WTC11 (cell line): ENCODE data around the gene GPR176. TPM values are rescaled to one million over a fixed set of nuclear protein-coding genes. Genes with fewer than 3 reads are reported as not detected.
A peak's percentile ranks its signal among the peaks of the same experiment; 100 is the strongest.

Experiments used
- ATAC-seq: fragments of 200-7000 bp; cut with Tn5 transposase; 2 replicates; pipeline ENCODE4 v1.10.0; 2021; ENCODE audit warnings: mild to moderate bottlenecking, moderate library complexity
- CTCF ChIA-PET: fragments of 300-600 bp; sonication (Branson Sonifier 250); formaldehyde crosslinking; loops from one replicate; lab custom pipeline; 2021; ENCODE audit warnings: antibody characterized with exemption; lab: Charles Lee
- POLR2A ChIA-PET: fragments of 350-600 bp; sonication (Branson Sonifier 250); formaldehyde crosslinking; loops from one replicate; lab custom pipeline; 2021; ENCODE audit warnings: antibody characterized with exemption; lab: Charles Lee
- DNase-seq: peaks from one replicate; pipeline ENCODE4 v3.0.0; 2021; ENCODE audit warnings: low spot score
- H3K27ac Mint-ChIP-seq: 2 replicates; pipeline ENCODE4 v1.8.0; 2021; ENCODE audit warnings: mixed read lengths
- H3K27me3 Mint-ChIP-seq: 2 replicates; pipeline ENCODE4 v1.8.0; 2021; ENCODE audit warnings: low read depth, mild to moderate bottlenecking, moderate library complexity, mixed read lengths
- H3K36me3 Mint-ChIP-seq: 2 replicates; pipeline ENCODE4 v1.8.0; 2021; ENCODE audit warnings: mixed read lengths
- H3K4me1 Mint-ChIP-seq: 2 replicates; pipeline ENCODE4 v1.8.0; 2022; ENCODE audit warnings: mixed read lengths
- H3K4me3 Mint-ChIP-seq: 2 replicates; pipeline ENCODE4 v1.8.0; 2021; ENCODE audit warnings: mild to moderate bottlenecking, moderate library complexity, mixed read lengths
- H3K9me3 Mint-ChIP-seq: 2 replicates; pipeline ENCODE4 v1.8.0; 2021; ENCODE audit warnings: mixed read lengths
- E2F5 ChIP-seq: sonication (generic); formaldehyde crosslinking; IDR thresholded peaks from 2 replicates; pipeline ENCODE4 v1.8.1; 2022; ENCODE audit warnings: mild to moderate bottlenecking, moderate library complexity, missing genetic modification reagents
- ERG ChIP-seq: fragments of 250-450 bp; sonication (Bioruptor Pico); IDR thresholded peaks from 2 replicates; pipeline ENCODE4 v1.8.0; 2021; ENCODE audit warnings: mild to moderate bottlenecking
- ESRRA ChIP-seq: sonication (generic); formaldehyde crosslinking; IDR thresholded peaks from 2 replicates; pipeline ENCODE4 v1.8.1; 2022; ENCODE audit warnings: mild to moderate bottlenecking, missing genetic modification reagents, borderline replicate concordance
- FOXJ3 ChIP-seq: sonication (generic); formaldehyde crosslinking; IDR thresholded peaks from 2 replicates; pipeline ENCODE4 v1.9.0; 2021; ENCODE audit warnings: missing genetic modification reagents, mild to moderate bottlenecking, borderline replicate concordance
- FOXP1 ChIP-seq: sonication (generic); formaldehyde crosslinking; IDR thresholded peaks from 2 replicates; pipeline ENCODE4 v1.8.0; 2022; ENCODE audit warnings: missing genetic modification reagents, mild to moderate bottlenecking, moderate library complexity, borderline replicate concordance
- FOXP4 ChIP-seq: sonication (generic); formaldehyde crosslinking; IDR thresholded peaks from 2 replicates; pipeline ENCODE4 v1.8.0; 2022; ENCODE audit warnings: mild to moderate bottlenecking, missing genetic modification reagents
- HMGA2 ChIP-seq: fragments of 250-450 bp; sonication (Bioruptor Pico); IDR thresholded peaks from 2 replicates; pipeline ENCODE4 v1.4.0; 2021; ENCODE audit warnings: mild to moderate bottlenecking, moderate library complexity
- MLX ChIP-seq: sonication (generic); formaldehyde crosslinking; IDR thresholded peaks from 2 replicates; pipeline ENCODE4 v1.8.1; 2023; ENCODE audit warnings: mild to moderate bottlenecking, missing genetic modification reagents, moderate library complexity
- NFE2L1 ChIP-seq: sonication (generic); formaldehyde crosslinking; IDR thresholded peaks from 2 replicates; pipeline ENCODE4 v1.8.1; 2023; ENCODE audit warnings: missing genetic modification reagents
- NR2C2 ChIP-seq: sonication (generic); formaldehyde crosslinking; IDR thresholded peaks from 2 replicates; pipeline ENCODE4 v1.8.0; 2022; ENCODE audit warnings: mild to moderate bottlenecking, missing genetic modification reagents
- RORB ChIP-seq: fragments of 250-450 bp; sonication (Bioruptor Pico); IDR thresholded peaks from 2 replicates; pipeline ENCODE4 v1.9.0; 2021; ENCODE audit warnings: mild to moderate bottlenecking
- SOX15 ChIP-seq: fragments of 250-450 bp; sonication (Bioruptor Pico); IDR thresholded peaks from 2 replicates; pipeline ENCODE4 v1.9.0; 2021; ENCODE audit warnings: mild to moderate bottlenecking
- TCF7 ChIP-seq: sonication (generic); formaldehyde crosslinking; IDR thresholded peaks from 2 replicates; pipeline ENCODE4 v1.8.0; 2022; ENCODE audit warnings: mild to moderate bottlenecking, low read depth, missing genetic modification reagents, moderate library complexity
- TP53 ChIP-seq: sonication (generic); formaldehyde crosslinking; IDR thresholded peaks from 2 replicates; pipeline ENCODE4 v1.8.1; 2023; ENCODE audit warnings: mild to moderate bottlenecking, missing genetic modification reagents
- ZBTB21 ChIP-seq: sonication (generic); formaldehyde crosslinking; IDR thresholded peaks from 2 replicates; pipeline ENCODE4 v1.8.1; 2023; ENCODE audit warnings: mild to moderate bottlenecking, missing genetic modification reagents, borderline replicate concordance
- ZMAT4 ChIP-seq: fragments of 250-450 bp; sonication (Bioruptor Pico); IDR thresholded peaks from 2 replicates; pipeline ENCODE4 v1.9.0; 2021; ENCODE audit warnings: mild to moderate bottlenecking
- ZNF121 ChIP-seq: sonication (generic); formaldehyde crosslinking; IDR thresholded peaks from 2 replicates; pipeline ENCODE4 v1.8.0; 2023; ENCODE audit warnings: missing genetic modification reagents
- ZNF317 ChIP-seq: sonication (generic); formaldehyde crosslinking; IDR thresholded peaks from 2 replicates; pipeline ENCODE4 v1.8.1; 2023; ENCODE audit warnings: low read depth, mild to moderate bottlenecking, moderate library complexity, missing genetic modification reagents, borderline replicate concordance
- ZNF425 ChIP-seq: fragments of 250-450 bp; sonication (Bioruptor Pico); conservative IDR thresholded peaks from 2 replicates; pipeline ENCODE4 v1.9.0; 2021; ENCODE audit warnings: mild to moderate bottlenecking
- ZNF512 ChIP-seq: sonication (generic); formaldehyde crosslinking; IDR thresholded peaks from 2 replicates; pipeline ENCODE4 v1.8.1; 2022; ENCODE audit warnings: missing genetic modification reagents, borderline replicate concordance
- total RNA-seq: library from RNA; stranded (reverse); gene quantifications from 3 replicates; pipeline ENCODE4 v1.2.3, GENCODE V29; 2021
- TF ChIP-seq, protein P1 (sequence below): sonication (generic); formaldehyde crosslinking; IDR thresholded peaks from 2 replicates; pipeline ENCODE4 v1.8.1; 2022; ENCODE audit warnings: low read depth, missing genetic modification reagents, borderline replicate concordance
- TF ChIP-seq, protein P2 (sequence below): sonication (generic); formaldehyde crosslinking; conservative IDR thresholded peaks from 2 replicates; pipeline ENCODE4 v1.8.1; 2022; ENCODE audit warnings: mild to moderate bottlenecking, missing genetic modification reagents

The GPR176 gene
- total RNA-seq, 1 experiment from 2014 or later, result 117 TPM

DNA sequence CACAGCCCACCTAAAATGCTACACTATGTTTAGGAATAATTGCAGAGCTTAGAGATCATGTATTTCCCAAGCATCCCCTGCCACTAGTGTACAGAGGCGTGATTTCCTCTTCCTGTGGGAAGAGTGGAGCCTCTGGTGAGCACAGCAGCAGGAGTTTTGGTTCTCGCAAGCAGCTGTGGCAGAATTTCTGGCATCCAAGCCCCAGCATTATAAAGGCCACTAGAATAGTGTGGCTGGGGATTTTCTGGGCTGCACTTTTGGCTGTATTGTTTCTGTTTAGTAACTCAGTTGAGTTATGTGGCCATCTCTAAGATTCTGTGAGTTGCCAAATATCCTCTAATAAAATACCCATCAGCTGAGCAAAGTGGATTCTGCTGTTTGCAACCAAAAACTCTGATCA lies 64.7 kb downstream of the GPR176 start:
- no peak for DNase-seq
- H3K36me3 Mint-ChIP-seq, result peaks cover 25% of the 10 kb centered on the region
- CTCF ChIA-PET, result interaction anchor here (1.4 kb wide), 1 partner anchor 10 kb away, joined by 3 read pairs; no protein-coding TSS in a partner anchor
- peak overlapping the region; percentile 20 for H3K27ac Mint-ChIP-seq
- H3K9me3 Mint-ChIP-seq, result peaks cover 13% of the 10 kb centered on the region
- no peaks in the 10 kb centered on the region for H3K27me3 Mint-ChIP-seq
- TF ChIP-seq ZNF317 (CRISPR knock-in tag) (no peak), FOXP4 (no peak), E2F5 (no peak), NR2C2 (CRISPR knock-in tag) (no peak)
- TF ChIP-seq, all 79 proteins: peak for 0
- Mint-ChIP-seq H3K4me3 (no peak overlapping the region), H3K4me1 (peaks cover 70% of the 10 kb centered on the region)
- 0 out of 2 replicates have a peak, but pooled peaks have one; percentile 18 for ATAC-seq
- POLR2A ChIA-PET, result no interaction called here

DNA sequence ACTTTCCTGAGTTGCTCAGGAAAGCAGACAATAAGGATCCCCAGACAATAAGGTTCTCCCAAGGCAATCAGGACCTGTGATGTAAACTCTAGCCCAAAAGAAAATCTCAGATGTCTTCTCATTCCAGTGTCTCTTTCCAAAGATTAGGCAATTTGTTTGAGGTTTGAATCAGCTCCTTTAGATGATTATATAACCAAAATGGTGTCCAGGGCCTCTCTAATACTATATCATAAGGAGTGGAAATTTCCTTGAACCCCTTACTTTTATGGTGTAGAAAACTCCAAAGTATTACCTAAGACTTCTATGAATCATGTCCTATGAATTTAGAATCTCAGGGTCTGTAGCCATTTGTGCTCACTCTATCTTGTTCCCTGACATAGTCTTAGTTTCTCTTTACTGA lies 65.9 kb downstream of the GPR176 start:
- DNase-seq (no peak), ATAC-seq (no peak)
- CTCF ChIA-PET, result no interaction called here
- TF ChIP-seq ERG (CRISPR knock-in tag) (no peak), TCF7 (no peak), FOXJ3 (CRISPR knock-in tag) (no peak), ESRRA (CRISPR knock-in tag) (no peak), TP53 (no peak), ZNF512 (CRISPR knock-in tag) (no peak), RORB (no peak), ZMAT4 (CRISPR knock-in tag) (no peak), NFE2L1 (no peak), FOXP1 (no peak), ZNF121 (CRISPR knock-in tag) (no peak), MLX (no peak), ZNF425 (CRISPR knock-in tag) (no peak), HMGA2 (CRISPR knock-in tag) (no peak), ZBTB21 (CRISPR knock-in tag) (no peak), SOX15 (CRISPR knock-in tag) (no peak)
- TF ChIP-seq, protein P1, sequence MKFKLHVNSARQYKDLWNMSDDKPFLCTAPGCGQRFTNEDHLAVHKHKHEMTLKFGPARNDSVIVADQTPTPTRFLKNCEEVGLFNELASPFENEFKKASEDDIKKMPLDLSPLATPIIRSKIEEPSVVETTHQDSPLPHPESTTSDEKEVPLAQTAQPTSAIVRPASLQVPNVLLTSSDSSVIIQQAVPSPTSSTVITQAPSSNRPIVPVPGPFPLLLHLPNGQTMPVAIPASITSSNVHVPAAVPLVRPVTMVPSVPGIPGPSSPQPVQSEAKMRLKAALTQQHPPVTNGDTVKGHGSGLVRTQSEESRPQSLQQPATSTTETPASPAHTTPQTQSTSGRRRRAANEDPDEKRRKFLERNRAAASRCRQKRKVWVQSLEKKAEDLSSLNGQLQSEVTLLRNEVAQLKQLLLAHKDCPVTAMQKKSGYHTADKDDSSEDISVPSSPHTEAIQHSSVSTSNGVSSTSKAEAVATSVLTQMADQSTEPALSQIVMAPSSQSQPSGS (CRISPR knock-in tag), result no peak
- TF ChIP-seq, protein P2, sequence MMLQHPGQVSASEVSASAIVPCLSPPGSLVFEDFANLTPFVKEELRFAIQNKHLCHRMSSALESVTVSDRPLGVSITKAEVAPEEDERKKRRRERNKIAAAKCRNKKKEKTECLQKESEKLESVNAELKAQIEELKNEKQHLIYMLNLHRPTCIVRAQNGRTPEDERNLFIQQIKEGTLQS (CRISPR knock-in tag), result no peak
- peaks cover 7% of the 10 kb centered on the region for H3K9me3 Mint-ChIP-seq
- POLR2A ChIA-PET, result no interaction called here
- H3K27ac Mint-ChIP-seq, result peak overlapping the region; percentile 38; the same call in 1 of the 2 replicates
- no peak overlapping the region for H3K4me3 Mint-ChIP-seq
- H3K27me3 Mint-ChIP-seq, result no peaks in the 10 kb centered on the region
- peaks cover 67% of the 10 kb centered on the region for H3K4me1 Mint-ChIP-seq
- H3K36me3 Mint-ChIP-seq, result peaks cover 12% of the 10 kb centered on the region
